NOMO-1 treated with DMSO at 0.1 percent for 48 hours (cell line): Measurements from ENCODE around the gene BACH2.
"Not testable (repeated sequence)": the region's sequence is repeated elsewhere in the genome, so short reads cannot be mapped to it uniquely, and the experiment has no call there.

ENCODE experiments used
- DNase-seq: peaks from one replicate; lab custom pipeline; 2025; ENCODE audit not compliant: unreplicated experiment; lab: John Stamatoyannopoulos, UW

Gene BACH2

GRCh38 chr6:89979481-89980119, 317.0 kb downstream of the BACH2 start:
- no peak for DNase-seq

GRCh38 chr6:89978749-89979145, 317.9 kb downstream of the BACH2 start:
- no peak for DNase-seq

GRCh38 chr6:89977808-89978748, 318.6 kb downstream of the BACH2 start:
- DNase-seq = no peak

- no peak for DNase-seq
Observed at GRCh38 chr6:89976694-89977020, 320.0 kb downstream of the BACH2 start.

GRCh38 chr6:89975991-89976693, 320.5 kb downstream of the BACH2 start:
- no peak for DNase-seq

- no peak for DNase-seq
Observed at GRCh38 chr6:89975366-89975765, 321.3 kb downstream of the BACH2 start.

GRCh38 chr6:89974834-89975233, 321.8 kb downstream of the BACH2 start:
- DNase-seq = no peak

- DNase-seq = no peak
Observed at GRCh38 chr6:89972025-89972381, 324.6 kb downstream of the BACH2 start.

- DNase-seq = not testable (repeated sequence)
Observed at GRCh38 chr6:89971338-89972024, 325.2 kb downstream of the BACH2 start.

- peak; percentile 72 for DNase-seq
Observed at GRCh38 chr6:89970609-89971337, 325.9 kb downstream of the BACH2 start.

GRCh38 chr6:89970072-89970471, 326.6 kb downstream of the BACH2 start:
- DNase-seq = no peak

- no peak for DNase-seq
Observed at GRCh38 chr6:89966913-89967312, 329.7 kb downstream of the BACH2 start.

- DNase-seq = no peak
Observed at GRCh38 chr6:89966228-89966544, 330.5 kb downstream of the BACH2 start.

GRCh38 chr6:89965441-89966227, 331.0 kb downstream of the BACH2 start:
- no peak for DNase-seq

- DNase-seq = no peak
Observed at GRCh38 chr6:89963391-89963790, 333.3 kb downstream of the BACH2 start.

GRCh38 chr6:89961481-89961880, 335.2 kb downstream of the BACH2 start:
- no peak for DNase-seq

- no peak for DNase-seq
Observed at GRCh38 chr6:89959883-89960282, 336.8 kb downstream of the BACH2 start.

- DNase-seq = no peak
Observed at GRCh38 chr6:89956182-89956581, 340.5 kb downstream of the BACH2 start.

- no peak for DNase-seq
Observed at GRCh38 chr6:89955364-89955763, 341.3 kb downstream of the BACH2 start.

GRCh38 chr6:89954721-89955148, 341.9 kb downstream of the BACH2 start:
- DNase-seq = peak; percentile 3
